HG02763 (cell line): ENCODE results near the gene RNF121.

ENCODE experiments used
- ATAC-seq: cut with Tn5 transposase; IDR thresholded peaks from one replicate; pipeline ENCODE4 v1.9.1; 2021; ENCODE audit warnings: mild to moderate bottlenecking, moderate library complexity; ENCODE audit not compliant: unreplicated experiment

Gene RNF121

DNA sequence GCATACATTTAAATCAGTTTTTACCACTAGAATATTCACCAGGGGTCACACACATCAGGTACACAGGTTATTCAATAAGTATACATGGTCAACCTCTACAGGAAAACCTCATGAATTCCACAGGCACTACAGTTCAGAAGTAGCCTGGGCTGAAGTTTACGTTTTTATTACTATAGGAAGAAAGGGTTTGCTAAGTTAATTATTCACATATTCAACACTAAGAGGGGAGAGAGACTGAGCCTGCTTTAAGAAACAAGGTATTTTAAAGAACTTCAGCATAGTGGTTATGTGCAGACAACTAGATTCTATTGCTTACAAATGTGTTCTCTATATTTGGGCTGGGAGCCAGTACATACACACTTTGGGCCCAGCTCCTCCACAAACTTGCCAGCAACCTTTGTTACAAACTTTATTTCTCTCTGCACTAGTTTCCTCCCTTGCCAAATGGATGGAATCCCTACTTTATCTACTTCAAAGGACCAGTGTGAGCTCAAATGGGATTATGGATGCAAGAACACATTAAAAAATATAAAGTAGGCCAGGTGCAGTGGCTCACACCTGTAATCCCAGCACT lies 101.7 kb downstream of the RNF121 start:
- ATAC-seq = no peak

DNA sequence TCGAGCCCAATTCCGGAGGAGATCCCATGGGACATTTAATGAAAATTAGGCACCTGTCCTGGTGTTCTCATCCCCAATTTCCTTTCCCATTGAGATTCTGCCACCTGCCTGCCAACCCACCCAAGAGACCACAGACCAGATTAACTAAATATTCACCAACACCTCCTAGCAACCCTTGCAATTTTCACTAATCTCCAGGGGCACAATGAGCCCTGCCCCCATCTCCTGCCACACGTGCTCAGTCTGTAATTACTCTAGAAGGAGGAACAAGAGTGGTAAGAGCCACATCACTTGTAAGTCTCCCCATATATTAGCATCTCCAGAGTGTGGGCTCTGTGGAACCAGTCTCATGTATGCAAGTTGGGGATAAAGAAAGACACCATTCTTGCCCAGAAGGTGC lies 107.8 kb downstream of the RNF121 start:
- ATAC-seq = no peak

DNA sequence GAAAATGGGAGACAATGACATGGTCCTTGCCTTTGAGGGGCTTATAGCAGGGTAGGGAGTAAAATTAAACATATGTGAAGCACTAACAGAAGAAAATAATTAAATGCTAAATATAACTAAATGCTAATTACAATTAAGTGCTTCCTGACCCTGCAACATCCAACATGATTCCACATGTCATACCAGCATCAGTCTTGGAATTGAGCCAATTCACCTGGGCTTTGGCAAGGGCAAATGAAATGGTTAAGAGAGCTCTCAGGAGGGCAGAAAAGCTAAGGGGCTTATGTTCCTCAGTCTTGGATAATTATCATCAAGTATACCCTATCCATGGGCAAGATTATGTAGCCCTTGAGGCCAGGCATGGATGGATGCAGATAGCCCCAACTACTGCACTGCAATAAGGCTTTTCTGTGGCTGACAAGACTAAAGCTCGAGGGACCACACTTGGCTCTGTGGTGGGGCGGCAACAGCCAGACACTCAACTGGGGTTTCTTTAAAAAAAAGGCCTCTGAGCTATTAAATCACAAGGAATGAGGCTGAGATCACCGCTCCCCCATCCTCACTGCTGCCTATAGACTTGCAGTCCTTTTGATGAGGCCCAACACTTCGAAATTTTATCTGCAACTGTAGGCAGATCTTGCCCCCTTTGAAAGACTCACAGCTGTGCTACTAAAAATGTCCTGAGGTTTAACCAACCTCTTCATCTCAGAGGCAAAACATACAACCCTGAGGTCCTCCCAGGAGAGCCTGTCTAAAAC lies 108.9 kb downstream of the RNF121 start:
- no peak for ATAC-seq

- no peak for ATAC-seq
Observed at GRCh38 chr11:72038491-72038890, 109.6 kb downstream of the RNF121 start.

DNA sequence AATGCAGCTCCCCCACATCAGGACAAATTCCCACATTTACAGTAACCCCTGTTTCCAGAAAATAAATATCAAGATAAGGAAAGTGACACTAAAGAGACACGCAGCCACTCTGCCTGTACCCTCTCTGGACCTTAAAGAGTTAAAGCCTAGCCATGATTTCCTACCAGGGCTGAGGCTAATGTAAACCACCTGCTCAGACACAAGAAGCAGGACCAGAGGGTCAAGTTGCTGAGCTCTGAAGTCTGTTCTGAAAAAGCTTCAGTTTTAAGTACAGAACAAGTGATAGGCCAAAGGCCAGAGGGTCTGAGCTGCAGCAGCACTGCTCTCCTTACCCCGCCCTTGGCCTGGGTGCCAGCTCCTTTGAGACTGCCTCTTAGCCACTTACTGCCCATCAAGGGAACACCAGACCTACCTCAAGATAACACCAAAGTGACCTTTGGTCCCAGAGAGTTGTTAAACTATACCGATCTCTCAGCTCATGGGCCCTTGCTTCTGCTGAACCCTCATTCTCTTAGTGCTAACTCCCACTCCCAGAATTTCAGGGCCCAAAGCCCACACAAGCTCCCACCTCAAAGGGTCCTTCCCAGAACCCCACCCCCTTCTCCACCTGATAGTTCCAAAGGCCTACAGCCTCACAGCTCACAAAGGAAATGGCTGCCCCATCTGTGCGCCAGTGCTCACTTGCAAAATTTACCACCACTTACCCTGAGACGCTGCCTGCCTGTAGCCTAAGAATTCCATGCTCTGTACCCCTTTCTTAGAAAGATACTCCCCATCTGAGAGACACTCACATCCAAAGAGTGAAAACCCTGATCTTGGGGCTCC lies 110.4 kb downstream of the RNF121 start:
- no peak for ATAC-seq

GRCh38 chr11:72039856-72040401 lies 111.1 kb downstream of the RNF121 start:
- no peak for ATAC-seq

DNA sequence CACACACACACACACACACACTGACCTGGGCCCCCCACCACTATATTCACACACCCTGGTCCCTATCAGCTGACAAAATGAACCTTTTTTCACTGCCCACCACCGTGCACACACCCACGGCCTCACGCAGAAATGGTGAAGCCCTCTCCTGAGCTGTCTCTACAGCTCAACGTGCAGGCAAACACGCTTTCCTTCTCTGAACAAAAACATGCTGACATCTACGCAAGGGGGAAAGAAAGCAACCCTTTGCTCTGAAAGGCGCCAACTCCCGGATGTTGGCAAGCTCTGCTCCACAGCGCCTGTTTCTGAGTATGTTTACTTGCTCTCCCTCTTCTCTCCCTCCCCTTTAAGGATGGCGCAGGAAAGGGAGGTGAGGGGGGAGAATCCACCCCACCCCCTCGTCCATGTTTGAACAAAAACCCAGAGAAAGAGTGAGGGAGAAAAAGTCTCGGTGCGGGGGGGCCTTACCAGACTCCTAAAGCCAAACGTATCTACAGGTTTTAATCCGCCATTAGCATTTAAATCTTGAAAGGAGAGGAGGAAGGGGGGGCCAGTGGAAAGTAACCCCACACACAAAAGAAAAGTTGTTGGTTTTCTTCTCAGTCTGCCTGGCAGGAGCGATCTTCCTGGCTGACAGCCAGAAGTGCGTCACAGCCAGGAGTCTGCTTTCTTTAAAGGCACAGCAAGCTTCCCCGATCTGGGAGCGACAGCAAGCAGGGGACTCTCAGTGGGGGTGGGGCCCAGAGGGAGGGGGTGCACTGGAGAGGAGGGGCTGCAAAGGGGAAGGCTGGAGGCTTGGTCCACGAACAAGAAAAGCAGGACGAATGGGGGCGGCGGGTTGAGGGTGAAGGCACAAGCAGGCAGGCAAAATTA lies 111.9 kb downstream of the RNF121 start:
- ATAC-seq = no peak

- ATAC-seq = no peak
Observed at GRCh38 chr11:72041364-72042063, 112.7 kb downstream of the RNF121 start.

- ATAC-seq = no peak
Observed at GRCh38 chr11:72042064-72042745, 113.4 kb downstream of the RNF121 start.

DNA sequence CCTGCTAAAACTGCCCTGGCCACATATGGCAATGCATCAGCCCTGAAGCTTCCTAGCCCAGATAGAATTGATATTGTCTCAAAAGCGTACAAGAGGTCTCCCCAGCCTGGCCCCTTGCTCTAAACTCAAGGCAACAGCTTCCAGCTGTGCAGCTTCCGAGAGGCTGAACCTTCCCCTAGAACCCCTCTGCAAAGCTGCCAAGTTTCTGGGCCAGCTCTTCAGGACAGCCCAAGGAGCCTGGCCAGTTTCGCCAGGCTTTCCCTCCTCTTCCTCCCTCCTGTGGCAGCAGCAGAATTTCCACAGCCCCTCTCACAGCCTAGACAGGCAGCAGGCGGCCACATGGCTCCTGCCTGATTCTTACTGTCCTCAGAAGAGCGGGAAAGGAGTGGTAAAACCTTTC lies 117.0 kb downstream of the RNF121 start:
- no peak for ATAC-seq
